Upper lobe of right lung (tissue), 1 donor: ENCODE measurements around the gene PLEKHG3. TPM values are rescaled to one million over a fixed set of nuclear protein-coding genes. Genes with fewer than 3 reads are reported as not detected.

ENCODE experiments used
- ATAC-seq: fragments of 200-7000 bp; cut with Tn5 transposase; one replicate; pipeline ENCODE4 v1.9.1; 2020; ENCODE audit warnings: mild to moderate bottlenecking, moderate library complexity
- DNase-seq: peaks from one replicate; pipeline ENCODE4 v3.0.0-alpha.2; 2020
- H3K27ac ChIP-seq: fragments of 200-600 bp; one replicate; pipeline ENCODE4 v1.8.0; 2022
- H3K27me3 ChIP-seq: fragments of 200-600 bp; one replicate; pipeline ENCODE4 v1.8.0; 2022; ENCODE audit warnings: mild to moderate bottlenecking
- H3K36me3 ChIP-seq: fragments of 200-600 bp; one replicate; pipeline ENCODE4 v1.8.0; 2022
- H3K4me1 ChIP-seq: fragments of 200-600 bp; one replicate; pipeline ENCODE4 v1.8.0; 2022
- H3K4me3 ChIP-seq: fragments of 200-600 bp; one replicate; pipeline ENCODE4 v1.8.0; 2022; ENCODE audit warnings: mild to moderate bottlenecking
- H3K9me3 ChIP-seq: fragments of 200-600 bp; one replicate; pipeline ENCODE4 v1.8.0; 2022
- intact Hi-C: fragments of 100-400 bp; cut with DNase I; formaldehyde crosslinking; loops from one replicate; pipeline ENCODE4 v1.11.0; 2022
- total RNA-seq: library from RNA; stranded (reverse); fragmentation: NEBNext Ultra II Directional; extraction: Animal tissue kit (Norgen Biotek cat#: 25700); gene quantifications from one replicate; pipeline ENCODE4 v1.2.1, GENCODE V29; 2021
- TF ChIP-seq, protein P1 (sequence below): fragments of 200-600 bp; IDR thresholded peaks from one replicate; pipeline ENCODE4 v1.8.0; 2022; ENCODE audit warnings: antibody characterized with exemption
- donor health status: DM: no; HTN: yes; CAD: no; lungs with severe emphysema.

The PLEKHG3 gene
- total RNA-seq, 1 donor from 2014 or later, result 34.5 TPM

- Histone ChIP-seq H3K27ac (no peak overlapping the region), H3K4me3 (no peak overlapping the region), H3K4me1 (peaks cover 13% of the 10 kb centered on the region), H3K27me3 (no peaks in the 10 kb centered on the region), H3K36me3 (no peaks in the 10 kb centered on the region), H3K9me3 (no peaks in the 10 kb centered on the region)
- peak; percentile 23 for ATAC-seq
- no peak for DNase-seq
- intact Hi-C loops, result no loop called here
- TF ChIP-seq, protein P1, sequence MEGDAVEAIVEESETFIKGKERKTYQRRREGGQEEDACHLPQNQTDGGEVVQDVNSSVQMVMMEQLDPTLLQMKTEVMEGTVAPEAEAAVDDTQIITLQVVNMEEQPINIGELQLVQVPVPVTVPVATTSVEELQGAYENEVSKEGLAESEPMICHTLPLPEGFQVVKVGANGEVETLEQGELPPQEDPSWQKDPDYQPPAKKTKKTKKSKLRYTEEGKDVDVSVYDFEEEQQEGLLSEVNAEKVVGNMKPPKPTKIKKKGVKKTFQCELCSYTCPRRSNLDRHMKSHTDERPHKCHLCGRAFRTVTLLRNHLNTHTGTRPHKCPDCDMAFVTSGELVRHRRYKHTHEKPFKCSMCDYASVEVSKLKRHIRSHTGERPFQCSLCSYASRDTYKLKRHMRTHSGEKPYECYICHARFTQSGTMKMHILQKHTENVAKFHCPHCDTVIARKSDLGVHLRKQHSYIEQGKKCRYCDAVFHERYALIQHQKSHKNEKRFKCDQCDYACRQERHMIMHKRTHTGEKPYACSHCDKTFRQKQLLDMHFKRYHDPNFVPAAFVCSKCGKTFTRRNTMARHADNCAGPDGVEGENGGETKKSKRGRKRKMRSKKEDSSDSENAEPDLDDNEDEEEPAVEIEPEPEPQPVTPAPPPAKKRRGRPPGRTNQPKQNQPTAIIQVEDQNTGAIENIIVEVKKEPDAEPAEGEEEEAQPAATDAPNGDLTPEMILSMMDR, result no peak
Observed at GRCh38 chr14:64693810-64694165, 10.4 kb upstream of the PLEKHG3 start.

DNA sequence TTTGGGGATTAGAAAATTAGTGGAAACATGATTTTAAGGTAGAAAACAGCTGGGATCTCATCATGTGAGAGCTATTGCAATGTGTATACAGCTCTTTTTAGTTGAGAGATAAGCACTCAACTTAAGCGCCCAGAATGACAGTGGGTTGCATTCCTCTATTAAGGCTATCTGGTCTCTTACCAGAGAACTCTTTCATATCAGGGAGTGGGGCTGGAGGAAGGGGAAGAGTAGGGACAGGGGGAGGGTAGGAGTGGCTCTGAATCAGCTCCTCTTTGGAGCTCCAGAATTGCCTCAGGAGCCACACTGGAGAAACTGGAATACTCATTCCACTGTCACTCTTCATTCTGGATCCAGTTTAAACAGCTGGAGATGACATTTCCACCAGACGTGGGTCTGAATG, 9.2 kb upstream of the PLEKHG3 start:
- intact Hi-C loops, result no loop called here
- no peak overlapping the region for H3K4me3 ChIP-seq
- no peaks in the 10 kb centered on the region for H3K27me3 ChIP-seq
- DNase-seq, result no peak
- ATAC-seq, result no peak
- no peaks in the 10 kb centered on the region for H3K36me3 ChIP-seq
- H3K9me3 ChIP-seq, result no peaks in the 10 kb centered on the region
- TF ChIP-seq, protein P1, result no peak
- H3K27ac ChIP-seq, result no peak overlapping the region
- peaks cover 13% of the 10 kb centered on the region for H3K4me1 ChIP-seq

- ATAC-seq (peak; percentile 62), DNase-seq (no peak)
- H3K27me3 ChIP-seq, result no peaks in the 10 kb centered on the region
- no peaks in the 10 kb centered on the region for H3K9me3 ChIP-seq
- H3K4me1 ChIP-seq, result peaks cover 13% of the 10 kb centered on the region
- intact Hi-C loops, result no loop called here
- H3K27ac ChIP-seq, result no peak overlapping the region
- no peaks in the 10 kb centered on the region for H3K36me3 ChIP-seq
- TF ChIP-seq, protein P1, result no peak
- no peak overlapping the region for H3K4me3 ChIP-seq
Observed at GRCh38 chr14:64696355-64696857, 7.8 kb upstream of the PLEKHG3 start.

DNA sequence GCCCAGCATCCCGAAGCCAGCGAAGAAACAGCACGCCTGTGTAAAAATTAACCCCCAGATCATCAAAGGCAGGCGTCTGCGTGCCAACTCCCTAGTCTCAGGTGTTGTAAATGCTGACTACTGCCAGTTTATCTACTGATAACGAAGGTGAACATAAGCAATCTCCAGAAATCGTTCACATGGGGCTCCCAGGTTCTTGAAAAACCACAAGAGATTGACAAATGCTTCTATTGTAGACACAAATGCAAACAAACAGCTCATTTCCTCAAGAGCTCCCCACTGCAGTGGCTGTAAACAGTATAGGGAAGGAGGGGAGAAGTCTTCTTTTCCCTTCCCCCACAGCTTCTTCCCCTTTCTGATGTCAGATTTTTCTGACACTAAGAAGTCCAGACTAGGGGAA, 5.3 kb upstream of the PLEKHG3 start:
- H3K27me3 ChIP-seq, result no peaks in the 10 kb centered on the region
- no peak for DNase-seq
- H3K9me3 ChIP-seq, result no peaks in the 10 kb centered on the region
- no peaks in the 10 kb centered on the region for H3K36me3 ChIP-seq
- peaks cover 23% of the 10 kb centered on the region for H3K4me1 ChIP-seq
- H3K4me3 ChIP-seq, result no peak overlapping the region
- H3K27ac ChIP-seq, result no peak overlapping the region
- TF ChIP-seq, protein P1, result no peak
- peak; percentile 80 for ATAC-seq
- intact Hi-C loops, result no loop called here

GRCh38 chr14:64700290-64700689, 3.9 kb upstream of the PLEKHG3 start:
- intact Hi-C loops, result no loop called here
- DNase-seq (no peak), ATAC-seq (no peak)
- Histone ChIP-seq H3K27ac (no peak overlapping the region), H3K4me1 (peaks cover 23% of the 10 kb centered on the region), H3K36me3 (no peaks in the 10 kb centered on the region), H3K4me3 (no peak overlapping the region), H3K27me3 (no peaks in the 10 kb centered on the region), H3K9me3 (no peaks in the 10 kb centered on the region)
- TF ChIP-seq, protein P1, result no peak

GRCh38 chr14:64700894-64701293, 3.3 kb upstream of the PLEKHG3 start:
- H3K4me3 ChIP-seq, result no peak overlapping the region
- no peak for ATAC-seq
- H3K36me3 ChIP-seq, result no peaks in the 10 kb centered on the region
- no peak overlapping the region for H3K27ac ChIP-seq
- peaks cover 26% of the 10 kb centered on the region for H3K4me1 ChIP-seq
- no peaks in the 10 kb centered on the region for H3K27me3 ChIP-seq
- no peak for DNase-seq
- TF ChIP-seq, protein P1, result no peak
- intact Hi-C loops, result no loop called here
- H3K9me3 ChIP-seq, result no peaks in the 10 kb centered on the region
